Suprapubic skin (tissue), 4 donors: ENCODE data around the gene GADD45A. TPM values are rescaled to one million over a fixed set of nuclear protein-coding genes. Genes with fewer than 3 reads are reported as not detected.

Experiments
- DNase-seq, 2 donors: peaks; one replicate each; pipeline ENCODE4 v3.0.0-alpha.2; 2019; ENCODE audit warnings: low spot score in 2 of 2
- H3K27ac ChIP-seq: fragments of 200-600 bp; sonication (generic); one replicate; pipeline ENCODE4 v1.5.1; 2019
- H3K27me3 ChIP-seq: fragments of 200-600 bp; sonication (generic); one replicate; pipeline ENCODE4 v1.5.1; 2019
- H3K36me3 ChIP-seq: fragments of 200-600 bp; sonication (generic); one replicate; pipeline ENCODE4 v1.5.1; 2019
- H3K4me1 ChIP-seq: fragments of 200-600 bp; sonication (generic); one replicate; pipeline ENCODE4 v1.5.1; 2019
- H3K4me3 ChIP-seq: fragments of 200-600 bp; sonication (generic); one replicate; pipeline ENCODE4 v1.5.1; 2019; ENCODE audit warnings: mild to moderate bottlenecking
- H3K9me3 ChIP-seq: fragments of 200-600 bp; sonication (generic); one replicate; pipeline ENCODE4 v1.5.1; 2019
- CTCF ChIP-seq, 2 donors: fragments of 200-600 bp in 1 of 2; fragments of 450-650 bp in 1 of 2; sonication (generic) in 1 of 2; IDR thresholded peaks; one replicate each; pipeline ENCODE4 v1.5.1; 2016 to 2019; ENCODE audit warnings: antibody characterized with exemption in 2 of 2, mild to moderate bottlenecking in 1 of 2, moderate library complexity in 1 of 2
- EP300 ChIP-seq: sonication (generic); formaldehyde crosslinking; IDR thresholded peaks from one replicate; pipeline ENCODE4 v1.6.1; 2017; ENCODE audit warnings: antibody characterized with exemption
- POLR2A ChIP-seq, 2 donors: fragments of 450-650 bp; IDR thresholded peaks; one replicate each; pipeline ENCODE4 v1.6.1; 2017; ENCODE audit warnings: antibody characterized with exemption in 2 of 2, mild to moderate bottlenecking in 2 of 2, moderate library complexity in 2 of 2
- POLR2AphosphoS5 ChIP-seq, 3 donors: sonication (generic); formaldehyde crosslinking; IDR thresholded peaks; one replicate each; pipeline ENCODE4 v1.6.1; 2017; ENCODE audit warnings: antibody characterized with exemption in 3 of 3
- WGBS: methylation state at CpG from one replicate; pipeline ENCODE4 v1.1.5; 2018; 5-methylcytosine and 5-hydroxymethylcytosine counted together
- total RNA-seq, 4 donors: library from RNA; depleted of rRNA; stranded (reverse); fragments of >200 nt; gene quantifications; one replicate each; pipeline ENCODE4 v1.1.0, GENCODE V29; 2016

The GADD45A gene
- total RNA-seq, 4 donors from 2014 or later, result 25.4 to 44.6 (median 26.6) TPM

GRCh38 chr1:67713057-67713846, 28.3 kb downstream of the GADD45A start:
- peaks cover 66% of the 10 kb centered on the region for H3K4me1 ChIP-seq
- H3K27me3 ChIP-seq, result no peaks in the 10 kb centered on the region
- H3K27ac ChIP-seq, result no peak overlapping the region
- DNase-seq, result no peak
- no peaks in the 10 kb centered on the region for H3K36me3 ChIP-seq
- WGBS, result 49% methylated on average over 6 of the region's 6 CpGs
- TF ChIP-seq CTCF (IDR thresholded peaks at IDR 0.05) (no peak), POLR2A (IDR thresholded peaks at IDR 0.05) (no peak), POLR2AphosphoS5 (IDR thresholded peaks at IDR 0.05) (no peak), EP300 (no peak)
- H3K9me3 ChIP-seq, result no peaks in the 10 kb centered on the region
- no peak overlapping the region for H3K4me3 ChIP-seq

GRCh38 chr1:67715819-67716218, 30.8 kb downstream of the GADD45A start:
- no peaks in the 10 kb centered on the region for H3K9me3 ChIP-seq
- TF ChIP-seq EP300, result no peak
- H3K4me1 ChIP-seq, result peaks cover 59% of the 10 kb centered on the region
- no peaks in the 10 kb centered on the region for H3K36me3 ChIP-seq
- no peak for DNase-seq
- no peak overlapping the region for H3K4me3 ChIP-seq
- 87% methylated on average over 2 of the region's 2 CpGs for WGBS
- no peak overlapping the region for H3K27ac ChIP-seq
- H3K27me3 ChIP-seq, result no peaks in the 10 kb centered on the region

- peaks cover 57% of the 10 kb centered on the region for H3K4me1 ChIP-seq
- no peak for DNase-seq
- H3K27ac ChIP-seq, result peak overlapping the region; percentile 3
Measured at GRCh38 chr1:67716800-67717199, 31.8 kb downstream of the GADD45A start.

GRCh38 chr1:67717876-67718275, 32.9 kb downstream of the GADD45A start:
- no peak overlapping the region for H3K27ac ChIP-seq
- TF ChIP-seq POLR2AphosphoS5 (IDR thresholded peaks at IDR 0.05) (no peak), EP300 (no peak), POLR2A (IDR thresholded peaks at IDR 0.05) (no peak), CTCF (IDR thresholded peaks at IDR 0.05) (no peak)
- WGBS, result 93% methylated on average over 4 of the region's 4 CpGs
- peaks cover 54% of the 10 kb centered on the region for H3K4me1 ChIP-seq
- no peaks in the 10 kb centered on the region for H3K9me3 ChIP-seq
- H3K4me3 ChIP-seq, result no peak overlapping the region
- H3K36me3 ChIP-seq, result no peaks in the 10 kb centered on the region
- H3K27me3 ChIP-seq, result no peaks in the 10 kb centered on the region
- no peak for DNase-seq

More at GRCh38 chr1:67716800-67717199, 31.8 kb downstream of the GADD45A start:
- TF ChIP-seq EP300, result no peak
- Histone ChIP-seq H3K4me3 (no peak overlapping the region), H3K36me3 (no peaks in the 10 kb centered on the region), H3K27me3 (no peaks in the 10 kb centered on the region), H3K9me3 (no peaks in the 10 kb centered on the region)
- WGBS, result 36% methylated on average over 4 of the region's 4 CpGs

GRCh38 chr1:67719329-67720196, 34.6 kb downstream of the GADD45A start:
- Histone ChIP-seq H3K4me1 (peaks cover 54% of the 10 kb centered on the region), H3K9me3 (no peaks in the 10 kb centered on the region), H3K27ac (no peak overlapping the region), H3K4me3 (no peak overlapping the region), H3K27me3 (no peaks in the 10 kb centered on the region), H3K36me3 (no peaks in the 10 kb centered on the region)
- 77% methylated on average over 6 of the region's 6 CpGs for WGBS
- TF ChIP-seq POLR2A (IDR thresholded peaks at IDR 0.05) (no peak), POLR2AphosphoS5 (IDR thresholded peaks at IDR 0.05) (no peak), CTCF (IDR thresholded peaks at IDR 0.05) (no peak), EP300 (no peak)
- DNase-seq, result no peak

- Histone ChIP-seq H3K4me3 (no peak overlapping the region), H3K36me3 (no peaks in the 10 kb centered on the region), H3K27ac (no peak overlapping the region), H3K4me1 (peaks cover 66% of the 10 kb centered on the region), H3K9me3 (no peaks in the 10 kb centered on the region), H3K27me3 (no peaks in the 10 kb centered on the region)
- 97% methylated on average over 4 of the region's 4 CpGs for WGBS
- DNase-seq, result no peak
- no peak for TF ChIP-seq POLR2A (IDR thresholded peaks at IDR 0.05)
- TF ChIP-seq CTCF (IDR thresholded peaks at IDR 0.05), result no peak
- TF ChIP-seq EP300, result no peak
- no peak for TF ChIP-seq POLR2AphosphoS5 (IDR thresholded peaks at IDR 0.05)
Measured at GRCh38 chr1:67721112-67721511, 36.1 kb downstream of the GADD45A start.
